Kidney tubule cell (primary cell): ENCODE data around the gene FLOT1.
"Not testable (repeated sequence)": the region's sequence is repeated elsewhere in the genome, so short reads cannot be mapped to it uniquely, and the experiment has no call there.

Experiments used
- DNase-seq: peaks from one replicate; pipeline ENCODE4 v3.0.0-alpha.2; 2018; ENCODE audit warnings: low spot score

FLOT1 gene

DNA sequence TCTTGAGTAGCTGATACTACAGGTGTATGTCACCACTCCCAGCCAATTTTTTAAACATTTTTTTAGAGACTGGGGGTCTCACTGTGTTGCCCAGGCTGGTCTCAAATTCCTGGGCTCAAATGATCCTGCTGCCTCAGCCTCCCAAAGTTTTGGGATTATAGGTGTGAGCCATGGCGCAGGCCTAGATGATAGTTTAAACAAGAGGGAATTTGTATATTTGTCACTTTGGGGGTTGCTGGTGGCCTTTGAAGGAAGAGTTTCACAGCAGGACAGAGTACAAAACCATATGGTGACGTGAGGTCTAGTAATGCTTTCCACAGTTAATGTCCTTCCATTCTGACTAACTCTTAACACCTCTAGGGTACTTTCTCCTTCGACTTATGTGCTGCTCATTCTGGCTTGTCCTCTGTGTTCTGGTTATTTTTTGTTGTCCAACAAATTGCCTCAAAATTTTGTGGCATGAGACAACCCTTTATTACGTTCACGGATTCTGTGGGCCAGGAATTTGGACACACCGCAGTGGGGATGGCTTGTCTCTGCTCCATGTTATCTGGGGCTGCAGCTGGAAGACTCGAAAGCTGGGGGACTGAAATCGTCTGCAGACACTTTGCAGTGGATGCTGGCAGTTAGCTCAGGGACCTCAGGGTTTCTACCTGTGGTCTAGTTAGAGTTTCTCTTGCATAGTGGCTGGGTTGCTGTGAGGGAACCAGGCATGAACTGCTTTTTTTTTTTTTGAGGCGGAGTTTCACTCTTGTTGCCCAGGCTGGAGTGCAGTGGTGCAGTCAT is 24.9 kb upstream of the FLOT1 start:
- DNase-seq = no peak

DNA sequence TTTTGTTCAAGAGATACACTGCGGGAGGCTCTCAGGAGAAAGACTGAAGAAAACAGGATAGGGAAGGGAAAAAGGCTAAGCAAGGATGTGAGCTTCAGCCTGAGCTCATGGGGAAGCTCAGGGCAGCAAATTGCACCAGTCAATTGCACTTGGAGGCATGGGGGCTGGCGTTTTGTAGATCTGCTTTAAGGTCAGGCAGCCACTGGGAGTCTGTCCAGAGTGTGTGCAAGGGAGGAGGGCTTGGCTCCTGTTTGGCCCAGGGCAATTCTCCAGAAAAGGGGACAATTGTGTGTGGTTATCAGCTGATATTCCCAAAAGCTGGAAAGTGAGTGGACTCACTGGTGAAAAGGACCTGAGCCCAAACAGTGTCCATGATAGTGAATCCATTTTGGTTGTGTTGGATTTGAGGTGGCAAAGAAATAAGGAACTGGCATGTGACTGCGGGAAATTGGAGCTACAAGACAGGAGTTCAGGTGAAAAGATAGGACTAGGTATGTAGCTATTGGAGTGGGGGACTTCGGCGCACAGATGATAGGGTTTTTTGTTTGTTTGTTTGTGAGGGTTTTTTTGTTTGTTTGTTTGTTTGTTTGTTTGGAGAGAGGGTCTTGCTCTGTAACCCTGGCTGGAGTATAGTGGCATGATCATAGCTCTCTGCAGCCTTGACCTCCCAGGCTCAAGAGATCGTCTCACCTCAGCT is 24.1 kb upstream of the FLOT1 start:
- DNase-seq = no peak

DNA sequence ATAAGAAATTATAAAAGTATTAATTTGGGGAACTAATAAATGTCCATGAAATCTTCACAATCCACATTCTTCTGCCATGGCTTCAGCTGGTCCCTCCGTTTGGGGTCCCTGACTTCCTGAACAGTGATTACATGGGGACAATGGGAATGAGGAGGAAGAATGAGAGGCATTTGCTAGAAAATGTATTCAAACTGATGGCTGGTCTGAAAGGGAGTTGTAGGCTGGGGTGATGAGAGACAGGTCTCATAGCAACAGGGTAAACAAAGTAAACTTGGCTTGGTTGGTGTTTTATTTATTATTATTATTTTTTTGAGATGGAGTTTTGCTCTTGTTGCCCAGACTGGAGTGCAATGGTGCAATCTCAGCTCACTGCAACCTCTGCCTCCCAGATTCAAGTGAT is 23.0 kb upstream of the FLOT1 start:
- not testable (repeated sequence) for DNase-seq

DNA sequence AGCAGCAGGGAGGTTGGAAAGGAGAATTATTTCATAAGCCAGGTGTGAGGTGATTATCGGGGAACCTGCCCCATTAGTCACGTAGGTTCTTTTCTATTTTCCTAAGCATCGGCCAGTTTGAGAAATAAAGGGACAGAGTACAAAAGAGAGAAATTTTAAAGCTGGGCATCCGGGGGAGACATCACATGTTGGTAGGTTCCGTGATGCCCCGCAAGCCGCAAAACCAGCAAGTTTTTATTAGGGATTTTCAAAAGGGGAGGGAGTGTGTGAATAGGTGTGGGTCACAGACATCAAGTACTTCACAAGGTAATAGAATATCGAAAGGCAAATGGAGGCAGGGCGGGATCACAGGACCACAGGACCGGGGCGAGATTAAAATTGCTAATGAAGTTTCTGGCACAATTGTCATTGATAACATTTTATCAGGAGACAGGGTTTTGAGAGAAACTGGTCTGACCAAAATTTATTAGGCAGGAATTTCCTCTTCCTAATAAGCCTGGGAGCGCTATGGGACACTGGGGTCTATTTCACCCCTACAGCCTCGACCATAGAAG is 22.1 kb upstream of the FLOT1 start:
- not testable (repeated sequence) for DNase-seq

DNA sequence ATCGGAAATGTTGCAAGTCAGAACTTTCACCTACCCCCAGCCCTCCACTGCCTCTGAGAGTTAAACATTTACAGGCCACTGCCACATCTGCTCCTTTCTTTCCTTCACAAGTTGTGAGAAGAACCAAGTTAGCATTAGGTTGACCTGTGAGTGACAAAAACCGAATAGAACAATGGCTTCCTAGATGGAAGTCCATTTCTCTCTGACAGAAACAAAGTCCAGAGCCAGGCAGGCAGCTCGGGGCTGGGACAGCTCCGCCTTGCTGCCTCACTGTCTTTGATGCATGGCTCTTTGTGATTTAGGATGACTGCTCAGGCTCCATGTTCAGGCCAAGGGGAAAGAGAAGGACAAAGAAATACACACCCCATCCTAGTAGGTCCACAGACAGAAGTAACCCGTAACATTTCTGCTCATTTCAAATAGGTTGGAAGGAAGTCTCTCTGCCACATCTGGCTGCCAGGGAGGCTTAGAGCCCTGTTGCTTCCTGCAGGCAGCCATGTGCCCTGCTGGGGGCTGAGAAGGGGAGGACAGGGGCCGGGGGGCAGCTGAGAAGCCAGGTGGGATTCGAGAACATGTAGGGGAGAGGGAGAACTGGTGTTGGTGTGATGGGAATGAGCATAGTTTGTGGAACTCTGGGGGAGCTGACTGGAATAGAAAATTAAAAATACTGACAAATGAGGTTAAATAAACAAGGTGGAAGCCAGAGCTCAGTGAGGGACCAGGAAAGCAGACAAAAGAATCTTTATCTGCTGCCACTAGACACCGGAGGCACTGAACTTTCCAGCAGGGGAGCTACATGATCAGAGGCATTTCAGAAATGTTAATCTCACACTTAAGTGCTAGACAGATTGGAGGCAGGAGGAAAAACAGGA is 21.4 kb upstream of the FLOT1 start:
- peak; percentile 92 for DNase-seq

DNA sequence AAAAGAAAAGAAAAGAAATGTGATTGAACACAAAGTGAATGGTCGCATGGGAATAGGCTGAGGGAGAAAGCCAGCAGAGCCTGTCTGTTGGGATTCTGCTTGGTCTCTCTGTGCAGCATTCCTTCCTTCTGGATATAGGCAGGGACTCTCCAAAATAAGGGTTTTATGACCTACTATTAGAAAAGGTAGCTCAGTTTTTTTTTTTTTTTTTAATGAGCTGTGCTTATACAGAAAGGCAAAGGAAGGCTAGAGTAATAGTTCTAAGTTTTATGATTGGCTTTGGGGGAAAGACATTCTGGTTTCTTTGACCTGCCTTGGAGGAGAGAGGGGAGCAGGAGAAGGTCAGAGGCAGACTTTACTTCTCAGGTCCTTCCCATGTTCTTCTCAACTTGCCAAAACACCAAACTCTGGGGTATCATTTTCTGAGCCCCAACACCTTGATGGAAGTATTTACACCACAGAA is 20.7 kb upstream of the FLOT1 start:
- DNase-seq = no peak

DNA sequence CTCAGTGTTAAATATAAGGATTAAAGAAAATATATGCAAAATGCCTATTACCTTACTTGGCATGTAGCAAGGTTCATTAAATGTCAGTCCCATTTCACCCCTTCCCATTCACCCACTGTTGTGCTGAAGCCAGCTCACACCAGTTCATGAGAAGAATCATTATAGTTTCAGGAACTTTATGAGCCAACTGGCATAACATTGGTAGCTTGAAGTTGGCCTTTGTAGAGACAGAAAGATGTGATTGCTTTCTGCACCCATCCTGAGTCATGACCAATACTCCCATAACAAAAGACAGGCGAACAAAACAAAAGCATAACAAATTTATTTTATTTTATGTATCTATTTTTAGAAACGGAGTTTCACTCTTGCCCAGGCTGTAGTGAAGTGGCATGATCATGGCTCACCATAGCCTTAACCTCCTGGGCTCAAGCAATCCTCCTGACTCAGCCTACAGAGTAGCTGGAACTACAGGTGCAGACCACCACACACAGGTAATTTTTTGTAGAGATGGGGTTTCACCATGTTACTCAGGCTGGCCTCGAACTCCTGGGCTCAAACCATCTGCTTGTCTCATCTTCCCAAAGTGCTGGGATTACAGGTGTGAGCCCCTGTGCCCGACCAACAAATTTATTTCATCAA is 19.4 kb upstream of the FLOT1 start:
- DNase-seq = no peak

DNA sequence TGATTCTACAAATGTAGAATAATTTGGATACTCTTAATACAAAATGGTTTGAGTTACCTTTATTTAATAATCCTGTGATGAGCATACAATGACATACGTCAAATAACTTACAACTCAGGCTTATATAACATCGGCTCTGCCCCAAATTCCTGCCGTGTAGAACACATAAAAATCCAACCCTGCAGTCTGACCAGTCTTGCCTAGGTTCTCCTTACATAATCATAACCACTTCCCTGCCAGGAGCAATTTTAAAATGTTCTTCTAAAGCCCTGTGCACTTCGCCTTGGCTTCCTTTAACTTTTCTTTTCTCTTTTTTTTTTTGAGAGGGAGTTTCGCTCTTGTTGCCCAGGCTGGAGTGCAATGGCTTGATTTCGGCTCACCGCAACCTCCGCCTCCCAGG is 18.1 kb upstream of the FLOT1 start:
- DNase-seq = no peak

DNA sequence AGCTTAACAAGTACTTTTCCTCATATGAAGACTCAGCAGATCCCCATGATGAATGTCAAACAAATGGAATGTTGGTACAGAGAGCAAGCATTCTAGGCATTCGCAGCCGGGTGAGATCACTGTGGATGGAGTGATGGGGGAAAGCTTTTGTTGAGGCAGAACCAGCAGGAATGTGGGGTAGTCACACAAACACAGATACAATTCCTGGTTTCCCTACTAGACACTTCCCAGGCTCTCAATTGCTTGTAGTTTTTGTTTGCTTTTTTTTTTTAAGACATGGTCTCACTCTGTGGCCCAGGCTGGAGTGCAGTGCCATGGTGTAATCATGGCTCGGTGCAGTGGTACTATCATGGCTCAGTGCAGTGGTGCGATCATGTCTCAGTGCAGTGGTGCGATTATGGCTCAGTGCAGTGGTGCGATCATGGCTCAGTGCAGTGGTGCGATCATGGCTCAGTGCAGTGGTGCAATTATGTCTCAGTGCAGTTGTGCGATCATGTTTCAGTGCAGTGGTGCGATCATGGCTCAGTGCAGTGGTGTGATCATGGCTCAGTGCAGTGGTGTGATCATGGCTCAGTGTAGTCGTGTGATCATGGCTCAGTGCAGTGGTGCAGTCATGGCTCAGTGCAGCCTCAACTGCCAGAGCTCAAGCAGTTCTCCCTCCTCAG is 17.2 kb upstream of the FLOT1 start:
- DNase-seq = peak; percentile 99

DNA sequence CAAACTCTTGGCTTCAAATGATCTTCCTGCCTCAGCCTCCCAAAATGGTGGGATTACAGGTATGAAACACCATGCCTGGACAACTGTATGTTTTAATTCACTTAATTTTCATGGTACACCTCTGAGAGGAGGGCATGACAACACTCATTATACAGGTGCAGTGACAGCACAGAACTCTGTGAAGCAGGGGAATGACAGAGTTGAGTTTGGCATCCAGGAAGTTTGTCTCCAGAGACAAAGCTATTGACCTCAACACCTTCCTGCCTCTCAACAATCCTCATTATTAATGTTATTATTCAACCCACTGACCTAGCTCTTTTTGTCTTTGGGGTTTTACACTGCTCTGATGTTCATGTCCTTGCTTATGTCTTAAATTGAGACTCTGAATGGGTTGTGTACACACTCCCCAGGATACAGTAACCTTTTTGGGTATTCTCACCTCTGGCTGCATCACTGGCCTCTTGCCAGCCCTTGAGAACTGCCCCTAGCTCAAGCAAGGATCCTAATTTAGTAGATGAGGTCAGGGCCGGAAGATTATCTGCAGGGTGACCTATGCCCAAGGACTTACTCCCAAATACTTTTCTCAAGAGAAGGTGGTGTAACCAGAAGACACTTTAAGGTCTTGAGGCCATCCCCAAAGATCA is 14.9 kb upstream of the FLOT1 start:
- DNase-seq = peak; percentile 83

DNA sequence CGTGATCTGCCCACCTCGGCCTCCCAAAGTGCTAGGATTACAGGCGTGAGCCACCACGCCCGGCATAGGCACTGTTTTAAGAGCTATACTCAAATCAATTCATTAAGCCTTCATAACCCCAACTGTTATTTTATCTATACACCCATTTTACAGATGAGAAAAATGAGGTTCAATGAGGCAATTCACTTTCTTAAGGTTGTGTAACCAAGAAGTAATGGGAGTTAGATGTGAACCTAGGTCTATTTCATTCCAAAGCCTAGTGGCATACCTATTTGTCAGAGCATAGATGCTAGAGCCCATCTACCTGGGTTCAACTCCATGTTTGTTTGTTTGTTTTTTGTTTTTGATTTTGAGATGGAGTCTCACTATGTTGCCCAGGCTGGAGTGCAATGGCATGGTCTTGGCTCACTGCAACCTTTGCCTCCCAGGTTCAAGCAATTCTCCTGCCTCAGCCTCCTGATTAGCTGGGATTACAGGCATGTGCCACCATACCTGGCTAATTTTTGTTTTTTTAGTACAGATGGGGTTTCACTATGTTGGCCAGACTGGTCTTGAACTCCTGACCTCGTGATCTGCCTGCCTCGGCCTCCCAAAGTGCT is 14.0 kb upstream of the FLOT1 start:
- DNase-seq = not testable (repeated sequence)

DNA sequence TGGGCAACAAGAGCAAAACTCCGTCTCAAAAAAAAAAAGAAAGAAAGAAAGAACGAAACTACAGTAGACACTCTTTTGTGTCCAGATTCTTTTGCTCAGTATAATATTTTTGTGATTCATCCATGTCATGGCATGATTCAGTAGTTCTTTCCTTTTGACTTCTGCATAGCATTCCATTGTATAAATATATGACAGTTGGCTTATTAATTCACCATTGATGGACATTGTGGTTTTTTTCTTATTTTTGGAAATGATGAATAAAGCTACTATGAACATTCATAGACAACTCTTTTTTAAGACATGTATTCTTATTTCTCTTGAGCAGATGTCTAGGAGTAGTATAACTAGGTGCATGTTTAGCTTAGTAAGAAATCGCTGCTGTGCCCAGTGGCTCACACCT is 12.1 kb upstream of the FLOT1 start:
- peak; percentile 70 for DNase-seq

DNA sequence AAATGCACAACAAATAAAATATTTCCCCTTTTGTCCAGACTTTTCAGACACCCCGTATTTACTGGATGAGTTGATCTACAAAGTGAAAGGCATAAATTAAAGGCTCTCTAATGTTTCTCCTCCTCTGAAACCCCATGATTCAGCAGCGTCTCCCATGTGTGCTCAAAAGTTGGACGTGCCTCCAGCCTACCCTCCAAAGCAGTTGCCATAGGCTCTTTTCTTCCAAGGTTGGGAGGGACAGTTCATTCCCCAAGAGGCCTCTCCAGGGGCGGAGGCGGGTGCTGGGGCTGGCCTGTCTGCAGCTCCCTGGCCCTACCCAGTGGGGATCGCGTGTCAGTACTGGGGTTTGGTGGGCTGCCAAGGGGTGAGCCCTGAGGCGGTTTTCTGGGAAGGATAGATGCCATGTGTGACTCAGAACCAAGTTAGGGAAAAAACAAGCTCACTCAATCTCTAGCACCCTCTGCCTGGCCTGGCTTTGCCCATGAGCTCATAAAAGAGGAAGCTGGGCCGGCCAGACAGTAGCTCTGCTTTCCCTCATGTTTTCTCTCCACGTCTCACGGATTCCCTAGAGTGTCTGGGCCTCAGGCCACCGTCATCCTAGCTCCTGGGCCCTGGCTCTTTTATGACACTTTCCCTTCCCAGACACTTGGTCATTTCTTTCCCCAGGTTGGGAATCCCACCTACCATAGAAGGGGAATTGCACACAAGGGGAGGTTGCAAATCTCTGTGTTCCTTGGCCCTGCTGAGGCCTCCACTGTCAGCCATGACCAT is 9.9 kb upstream of the FLOT1 start:
- DNase-seq = peak; percentile 100

DNA sequence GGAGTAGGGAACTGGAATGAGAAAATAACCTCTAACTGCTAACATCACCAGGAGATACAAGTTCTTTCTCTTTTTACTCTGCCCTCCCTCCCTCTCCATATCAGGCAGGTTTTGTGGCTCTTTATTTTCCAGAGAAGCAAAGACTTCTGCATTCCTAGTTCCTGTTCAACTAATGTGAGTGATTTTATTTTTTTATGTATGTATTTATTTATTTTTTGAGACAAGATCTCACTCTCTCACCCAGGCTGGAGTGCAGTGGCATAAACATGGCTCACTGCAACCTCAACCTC is 7.8 kb upstream of the FLOT1 start:
- DNase-seq = peak; percentile 36

DNA sequence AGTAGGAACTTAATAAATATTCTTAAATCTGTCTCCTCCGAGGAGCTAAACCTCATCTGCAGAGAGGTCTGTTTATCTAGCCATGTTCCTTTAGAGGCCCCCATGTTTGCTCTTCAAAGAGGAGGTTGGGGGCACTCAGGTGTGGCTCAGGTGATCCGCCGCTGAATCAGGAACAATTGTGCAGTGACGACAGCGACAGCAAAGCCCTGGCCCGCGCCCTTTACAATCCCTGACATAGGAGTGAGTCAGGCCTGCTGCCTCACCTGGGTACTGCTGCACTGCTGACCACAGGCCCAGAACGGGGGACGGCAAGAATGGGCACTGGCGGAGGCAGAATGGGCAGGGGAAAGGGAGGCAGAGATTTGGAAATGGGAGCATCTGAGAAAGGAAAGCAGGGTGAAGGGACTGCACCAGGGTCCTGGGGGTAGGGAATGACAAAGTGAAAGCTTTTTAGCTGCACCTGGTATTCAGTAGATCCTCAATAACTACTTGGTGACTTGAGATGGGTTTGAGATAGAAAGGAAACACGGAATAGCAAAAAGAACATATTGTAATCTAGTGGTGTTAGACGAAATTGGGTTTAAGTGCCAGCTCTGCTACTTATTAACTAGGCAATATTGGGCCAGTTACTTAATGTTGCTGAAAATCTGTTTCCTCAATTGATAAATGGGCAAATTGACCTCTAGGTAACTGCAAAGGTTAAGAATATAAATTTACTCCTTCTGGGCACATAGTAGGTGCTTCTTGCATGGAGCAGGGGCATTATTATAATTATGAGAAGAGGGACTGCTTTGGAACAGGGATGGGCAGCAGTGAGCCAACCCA is 7.3 kb upstream of the FLOT1 start:
- peak; percentile 95 for DNase-seq

DNA sequence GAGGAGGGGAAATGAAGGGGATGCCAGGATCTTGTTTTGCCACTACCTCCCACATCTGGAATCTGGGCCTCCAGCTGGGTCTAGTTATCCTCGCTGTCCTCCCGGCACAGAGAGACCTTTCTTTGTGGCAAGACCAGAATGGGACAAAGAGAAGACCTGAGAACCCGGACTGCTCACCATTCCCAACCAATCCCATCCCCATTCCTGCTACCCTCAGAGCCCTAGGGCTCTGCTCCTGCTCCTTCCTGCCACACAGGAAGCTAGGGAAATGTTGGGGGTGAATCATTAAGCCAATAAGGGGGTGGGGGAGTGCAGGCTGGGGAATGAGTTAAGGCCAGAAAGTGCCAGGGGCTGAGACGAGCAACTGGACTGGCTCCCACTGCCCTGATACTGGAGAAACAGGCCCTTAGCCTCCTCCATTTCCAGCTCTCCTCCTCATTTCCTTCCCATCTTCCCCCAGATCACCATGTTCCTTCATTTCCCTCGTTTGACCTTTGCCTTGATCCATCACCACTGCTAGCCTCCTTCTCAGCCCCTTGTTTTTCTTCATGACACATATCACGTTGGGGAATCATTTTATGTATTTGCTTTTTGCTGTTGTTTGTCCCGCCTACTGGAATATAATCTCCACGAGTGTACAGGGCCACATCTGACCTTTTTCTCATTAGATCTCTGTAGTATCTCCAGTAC is 6.5 kb upstream of the FLOT1 start:
- DNase-seq = peak; percentile 85

DNA sequence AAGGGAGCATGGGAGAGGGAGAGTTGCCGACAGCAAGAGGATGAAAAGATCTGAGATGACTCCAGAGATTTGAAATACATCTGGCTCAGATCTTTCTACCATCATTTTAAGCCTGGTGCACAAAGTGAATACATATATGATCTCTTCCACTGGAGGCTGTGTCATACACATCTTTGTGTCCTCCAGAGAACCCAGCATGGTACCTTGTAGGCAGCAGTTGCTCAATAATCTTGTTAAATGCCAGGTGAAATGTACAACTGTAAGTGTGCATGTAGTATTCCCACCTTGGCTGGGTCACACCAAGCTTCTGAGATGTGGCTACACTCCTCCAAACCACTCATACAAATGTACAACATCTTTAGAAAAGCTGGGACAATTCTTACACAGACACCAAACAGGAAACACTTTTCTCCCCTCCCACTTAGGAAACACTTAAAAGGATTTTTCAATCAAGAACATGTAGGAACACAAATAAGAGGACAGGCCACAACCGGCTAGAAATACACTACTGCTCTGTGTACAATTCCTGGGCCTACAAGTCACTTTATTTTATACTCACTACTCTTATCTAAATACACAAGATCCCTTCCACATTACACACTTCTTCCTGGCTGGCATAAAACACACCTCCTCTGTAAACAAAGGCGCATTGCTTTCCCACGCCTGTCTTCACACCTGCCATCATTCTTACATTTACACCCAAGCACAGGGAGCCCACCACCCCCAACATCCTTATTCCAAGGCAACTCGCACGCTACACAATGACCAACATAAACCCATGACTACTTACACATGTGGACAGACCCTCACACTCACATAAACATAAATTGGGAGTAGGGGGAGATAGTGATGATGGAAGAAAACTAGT is 5.6 kb upstream of the FLOT1 start:
- DNase-seq = no peak
